H9 (cell line): Measurements from ENCODE around the gene RHOH. TPM values are rescaled to one million over a fixed set of nuclear protein-coding genes. Genes with fewer than 3 reads are reported as not detected.
A peak's percentile ranks its signal among the peaks of the same experiment; 100 is the strongest.

Source experiments
- DNase-seq: peaks from one replicate; pipeline ENCODE4 v3.0.0-alpha.2; 2017
- H2AFZ ChIP-seq: one replicate; pipeline ENCODE4 v1.6.1; 2013; ENCODE audit warnings: mild to moderate bottlenecking, low read length, control low read depth, moderate library complexity
- H2AK5ac ChIP-seq: 2 replicates; pipeline ENCODE4 v1.6.1; 2013; ENCODE audit warnings: low read length, control low read depth, mixed read lengths; ENCODE audit not compliant: insufficient read length
- H2BK120ac ChIP-seq: one replicate; pipeline ENCODE4 v1.6.1; 2013; ENCODE audit warnings: low read depth, mild to moderate bottlenecking, low read length, control low read depth, inconsistent platforms; ENCODE audit not compliant: poor library complexity, severe bottlenecking
- H2BK12ac ChIP-seq: 2 replicates; pipeline ENCODE4 v1.6.1; 2013; ENCODE audit warnings: low read length, control low read depth, mixed read lengths, low read depth; ENCODE audit not compliant: insufficient read length
- H2BK15ac ChIP-seq: 2 replicates; pipeline ENCODE4 v1.6.1; 2013; ENCODE audit warnings: low read depth, low read length, control low read depth
- H2BK20ac ChIP-seq: one replicate; pipeline ENCODE4 v1.6.1; 2013; ENCODE audit warnings: low read depth, mild to moderate bottlenecking, low read length, control low read depth, inconsistent platforms; ENCODE audit not compliant: poor library complexity, severe bottlenecking
- H2BK5ac ChIP-seq: 2 replicates; pipeline ENCODE4 v1.6.1; 2013; ENCODE audit warnings: low read length, control low read depth, mixed read lengths; ENCODE audit not compliant: insufficient read length
- H3K14ac ChIP-seq: 2 replicates; pipeline ENCODE4 v1.6.1; 2013; ENCODE audit warnings: low read length, control low read depth; ENCODE audit not compliant: insufficient read depth
- H3K18ac ChIP-seq: 2 replicates; pipeline ENCODE4 v1.6.1; 2013; ENCODE audit warnings: low read depth, mild to moderate bottlenecking, mixed read lengths, low read length, control low read depth; ENCODE audit not compliant: insufficient read length
- H3K23ac ChIP-seq: 2 replicates; pipeline ENCODE4 v1.6.1; 2013; ENCODE audit warnings: low read length, control low read depth, mixed read lengths, low read depth; ENCODE audit not compliant: insufficient read length
- H3K23me2 ChIP-seq: 2 replicates; pipeline ENCODE4 v1.6.1; 2013; ENCODE audit warnings: low read depth, mild to moderate bottlenecking, mixed read lengths, low read length, control low read depth; ENCODE audit not compliant: insufficient read length, poor library complexity, severe bottlenecking
- H3K27ac ChIP-seq: 2 replicates; pipeline ENCODE4 v1.5.1; 2013; ENCODE audit warnings: low read length, control low read depth, mixed read lengths, low read depth; ENCODE audit not compliant: insufficient read length
- H3K27me3 ChIP-seq: 2 replicates; pipeline ENCODE4 v1.6.1; 2013; ENCODE audit warnings: low read length, control low read depth, inconsistent platforms; ENCODE audit not compliant: insufficient read depth
- H3K4ac ChIP-seq: 2 replicates; pipeline ENCODE4 v1.6.1; 2013; ENCODE audit warnings: low read depth, mild to moderate bottlenecking, control low read depth, inconsistent platforms, low read length, moderate library complexity
- H3K4me1 ChIP-seq: 2 replicates; pipeline ENCODE4 v1.6.1; 2013; ENCODE audit warnings: low read length, control low read depth, inconsistent platforms; ENCODE audit not compliant: insufficient read depth
- H3K4me2 ChIP-seq: 2 replicates; pipeline ENCODE4 v1.6.1; 2013; ENCODE audit warnings: low read length, control low read depth, mixed read lengths; ENCODE audit not compliant: insufficient read length, insufficient read depth
- H3K56ac ChIP-seq: 2 replicates; pipeline ENCODE4 v1.6.1; 2013; ENCODE audit warnings: low read depth, mild to moderate bottlenecking, mixed read lengths, low read length, control low read depth; ENCODE audit not compliant: insufficient read length
- H3K79me1 ChIP-seq: 2 replicates; pipeline ENCODE4 v1.6.1; 2013; ENCODE audit warnings: low read depth, mild to moderate bottlenecking, moderate library complexity, low read length, control low read depth, inconsistent platforms; ENCODE audit not compliant: insufficient read depth, poor library complexity, severe bottlenecking
- H3K79me2 ChIP-seq: 2 replicates; pipeline ENCODE4 v1.6.1; 2013; ENCODE audit warnings: low read length, control low read depth, inconsistent platforms; ENCODE audit not compliant: insufficient read depth
- H3K9ac ChIP-seq: 2 replicates; pipeline ENCODE4 v1.6.1; 2013; ENCODE audit warnings: low read length, control low read depth, mixed read lengths; ENCODE audit not compliant: insufficient read length; ENCODE audit errors: extremely low read depth
- H3K9me3 ChIP-seq: one replicate; pipeline ENCODE4 v1.6.1; 2013; ENCODE audit warnings: low read depth, low read length, inconsistent platforms; ENCODE audit not compliant: control insufficient read depth
- H3T11ph ChIP-seq: one replicate; pipeline ENCODE4 v1.6.1; 2013; ENCODE audit warnings: mild to moderate bottlenecking, low read length, control low read depth, inconsistent platforms
- H4K20me1 ChIP-seq: one replicate; pipeline ENCODE4 v1.6.1; 2013; ENCODE audit not compliant: control insufficient read depth, insufficient read length, insufficient read depth
- H4K5ac ChIP-seq: 2 replicates; pipeline ENCODE4 v1.6.1; 2013; ENCODE audit warnings: low read depth, mild to moderate bottlenecking, mixed read lengths, low read length, control low read depth; ENCODE audit not compliant: insufficient read length
- H4K8ac ChIP-seq: replicated peaks from 2 replicates; pipeline ENCODE4 v1.6.1; 2013; ENCODE audit warnings: low read length, control low read depth, mixed read lengths, low read depth; ENCODE audit not compliant: insufficient read length
- H4K91ac ChIP-seq: 2 replicates; pipeline ENCODE4 v1.6.1; 2013; ENCODE audit warnings: low read depth, mild to moderate bottlenecking, moderate library complexity, mixed read lengths, low read length, control low read depth; ENCODE audit not compliant: insufficient read length
- H3K27ac Mint-ChIP-seq, 3 experiments: 2 replicates in 2 of 3; 3 replicates in 1 of 3; pipeline ENCODE4 v1.8.0; 2020 to 2021; ENCODE audit warnings: mixed read lengths in 3 of 3, mild to moderate bottlenecking in 1 of 3, moderate library complexity in 1 of 3
- H3K27me3 Mint-ChIP-seq: 2 replicates; pipeline ENCODE4 v1.8.0; 2021; ENCODE audit warnings: low read depth, mild to moderate bottlenecking, moderate library complexity, mixed read lengths
- H3K36me3 Mint-ChIP-seq, 3 experiments: 2 replicates in 2 of 3; 3 replicates in 1 of 3; pipeline ENCODE4 v1.8.0; 2020 to 2021; ENCODE audit warnings: low read depth in 3 of 3, mixed read lengths in 3 of 3; ENCODE audit not compliant: insufficient read depth in 1 of 3
- H3K4me1 Mint-ChIP-seq, 2 experiments: 2 replicates each; pipeline ENCODE4 v1.8.0; 2020; ENCODE audit warnings: mixed read lengths in 2 of 2
- H3K4me3 Mint-ChIP-seq, 2 experiments: 2 replicates in 1 of 2; 3 replicates in 1 of 2; pipeline ENCODE4 v1.8.0; 2020 to 2021; ENCODE audit warnings: mild to moderate bottlenecking in 2 of 2, mixed read lengths in 2 of 2, moderate library complexity in 1 of 2
- H3K9me3 Mint-ChIP-seq, 2 experiments: 2 replicates in 1 of 2; 3 replicates in 1 of 2; pipeline ENCODE4 v1.8.0; 2020; ENCODE audit warnings: mild to moderate bottlenecking in 2 of 2, mixed read lengths in 2 of 2, moderate library complexity in 1 of 2
- CTCF ChIP-seq: fragments of 200-600 bp; sonication (generic); conservative IDR thresholded peaks from 3 replicates; pipeline ENCODE4 v1.8.0; 2021; ENCODE audit warnings: antibody characterized with exemption, mild to moderate bottlenecking
- WGBS: extraction: QIAGEN DNeasy Blood & Tissue Kit; methylation state at CpG from one replicate; pipeline ENCODE4 v1.1.7; 2013; ENCODE audit warnings: missing lambda C conversion rate, low lambda C conversion rate, mixed read lengths; ENCODE audit not compliant: insufficient read length; ENCODE audit errors: extremely low coverage; 5-methylcytosine and 5-hydroxymethylcytosine counted together
- total RNA-seq: library from RNA; stranded (reverse); gene quantifications from 2 replicates; pipeline ENCODE4 v1.2.1, GENCODE V29; 2021

RHOH gene
- total RNA-seq, 1 experiment from 2014 or later: 7.1 TPM

DNA sequence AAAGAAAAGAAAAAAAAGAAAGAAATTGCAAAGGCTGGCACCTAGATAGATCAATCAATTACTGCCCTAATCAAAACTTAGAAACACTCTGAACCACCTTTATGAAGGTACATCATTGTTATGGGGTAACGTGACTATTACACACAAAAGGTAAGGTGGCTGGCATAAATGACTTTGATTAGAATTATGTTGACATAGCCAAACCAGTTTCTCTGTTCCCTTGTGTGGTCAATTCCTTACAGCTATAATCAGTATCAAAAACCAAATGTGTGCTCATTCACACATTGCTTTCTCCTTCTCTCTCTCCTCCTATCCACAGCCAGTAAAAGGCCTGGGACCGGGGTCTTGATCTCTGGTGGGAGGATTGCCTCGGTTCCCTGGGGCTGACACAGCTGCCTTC, 48.7 kb downstream of the RHOH start:
- H3K4me1 ChIP-seq: peaks cover 4% of the 10 kb centered on the region; the same call in 1 of the 2 replicates
- H3K79me2 ChIP-seq: no peaks in the 10 kb centered on the region
- no peak overlapping the region for H3K18ac ChIP-seq
- Mint-ChIP-seq H3K27ac (peak overlapping the region in 2 of 3 experiments; percentile 18 to 83; a peak in 3 of 7 replicates), H3K27me3 (no peaks in the 10 kb centered on the region), H3K4me3 (no peak overlapping the region), H3K4me1 (peaks cover 11 to 12% of the 10 kb centered on the region in 2 experiments), H3K9me3 (no peaks in the 10 kb centered on the region; a peak in 1 of 5 replicates), H3K36me3 (peaks cover 7 to 21% (median 8%) of the 10 kb centered on the region in 3 experiments; a peak in 6 of 7 replicates)
- H3K14ac ChIP-seq: no peak overlapping the region
- no peak overlapping the region for H4K91ac ChIP-seq
- no peak overlapping the region for H2BK20ac ChIP-seq
- H2BK120ac ChIP-seq: no peak overlapping the region
- no peak overlapping the region for H3K27ac ChIP-seq
- H3K4me2 ChIP-seq: no peak overlapping the region
- no peak overlapping the region for H2BK5ac ChIP-seq
- H3K23ac ChIP-seq: no peak overlapping the region
- no peak overlapping the region for H3K4ac ChIP-seq
- H3K23me2 ChIP-seq: no peaks in the 10 kb centered on the region
- H3T11ph ChIP-seq: no peak overlapping the region
- H2AFZ ChIP-seq: no peak overlapping the region
- no peak overlapping the region for H2BK12ac ChIP-seq
- WGBS: no CpG with 5 or more reads among the region's 3 CpGs
- H3K27me3 ChIP-seq: no peaks in the 10 kb centered on the region
- no peak overlapping the region for H2BK15ac ChIP-seq
- H4K20me1 ChIP-seq: no peaks in the 10 kb centered on the region
- H3K9ac ChIP-seq: no peak overlapping the region
- H3K56ac ChIP-seq: no peak overlapping the region
- no peaks in the 10 kb centered on the region for H3K9me3 ChIP-seq
- H4K8ac ChIP-seq: no peak overlapping the region
- TF ChIP-seq CTCF: no peak
- no peak for DNase-seq
- H2AK5ac ChIP-seq: no peak overlapping the region
- no peaks in the 10 kb centered on the region for H3K79me1 ChIP-seq
- no peak overlapping the region for H4K5ac ChIP-seq
